Natural killer cell (primary cell): ENCODE results near the gene KRT39. TPM values are rescaled to one million over a fixed set of nuclear protein-coding genes. Genes with fewer than 3 reads are reported as not detected.

Experiments used
- ATAC-seq, 3 donors: fragments of 150-1000 bp in 2 of 3; fragments of 200-7000 bp in 1 of 3; cut with Tn5 transposase; 1 replicate in 1 of 3; 2 replicates in 2 of 3; pipeline ENCODE4 v1.10.0; 2021; ENCODE audit warnings: mild to moderate bottlenecking in 2 of 3, moderate library complexity in 2 of 3
- DNase-seq, 2 donors: peaks; one replicate each; pipeline versions ENCODE4 v3.0.0 to v3.0.0-alpha.2; 2013 to 2021; ENCODE audit warnings: mixed read lengths in 1 of 2
- H3K27ac ChIP-seq: one replicate; pipeline ENCODE4 v1.5.1; 2013; ENCODE audit warnings: mild to moderate bottlenecking, low read length
- H3K27me3 ChIP-seq: one replicate; pipeline ENCODE4 v1.6.1; 2013; ENCODE audit warnings: low read length; ENCODE audit not compliant: control insufficient read depth, insufficient read depth
- H3K36me3 ChIP-seq: one replicate; pipeline ENCODE4 v1.6.1; 2013; ENCODE audit warnings: low read length; ENCODE audit not compliant: control insufficient read depth, insufficient read depth
- H3K4me1 ChIP-seq: one replicate; pipeline ENCODE4 v1.6.1; 2013; ENCODE audit warnings: low read length; ENCODE audit not compliant: control insufficient read depth, insufficient read depth
- H3K4me3 ChIP-seq: one replicate; pipeline ENCODE4 v1.5.1; 2013; ENCODE audit warnings: low read length
- H3K9me3 ChIP-seq: one replicate; pipeline ENCODE4 v1.6.1; 2013; ENCODE audit warnings: low read length; ENCODE audit not compliant: control insufficient read depth, insufficient read depth
- H3K27ac Mint-ChIP-seq, 2 donors: one replicate each; pipeline ENCODE4 v1.8.0; 2022; ENCODE audit warnings: mild to moderate bottlenecking in 2 of 2, mixed read lengths in 2 of 2, moderate library complexity in 1 of 2
- H3K27me3 Mint-ChIP-seq, 2 donors: one replicate each; pipeline ENCODE4 v1.8.0; 2022; ENCODE audit warnings: low read depth in 2 of 2, mixed read lengths in 2 of 2
- H3K36me3 Mint-ChIP-seq: one replicate; pipeline ENCODE4 v1.8.0; 2022; ENCODE audit warnings: mixed read lengths
- H3K4me1 Mint-ChIP-seq, 2 donors: one replicate each; pipeline ENCODE4 v1.8.0; 2022; ENCODE audit warnings: mixed read lengths in 2 of 2
- H3K4me3 Mint-ChIP-seq: one replicate; pipeline ENCODE4 v1.8.0; 2022; ENCODE audit warnings: mild to moderate bottlenecking, moderate library complexity, mixed read lengths
- H3K9me3 Mint-ChIP-seq, 2 donors: one replicate each; pipeline ENCODE4 v1.8.0; 2022; ENCODE audit warnings: mixed read lengths in 2 of 2
- CTCF ChIP-seq: fragments of 200-600 bp; IDR thresholded peaks from one replicate; pipeline ENCODE4 v1.8.0; 2022; ENCODE audit warnings: antibody characterized with exemption
- WGBS: methylation state at CpG from one replicate; pipeline ENCODE4 v1.1.7; 2013; ENCODE audit warnings: missing lambda C conversion rate; ENCODE audit not compliant: insufficient coverage; 5-methylcytosine and 5-hydroxymethylcytosine counted together
- intact Hi-C: fragments of 100-400 bp; cut with micrococcal nuclease; formaldehyde crosslinking; loops from one replicate; pipeline ENCODE4 v1.14.2; 2022
- total RNA-seq, 4 donors: library from RNA; stranded (reverse); fragments of 120-200 nt in 1 of 4; gene quantifications; one replicate each; pipeline versions ENCODE4 v1.2.3 to v1.2.4, GENCODE V29; 2013 to 2022

Gene KRT39
- total RNA-seq, 3 donors from 2014 or later (not counting 1 experiment from before 2014, with no cell fraction given): not detected

- TF ChIP-seq CTCF: no peak
- Mint-ChIP-seq H3K9me3 (no peaks in the 10 kb centered on the region), H3K27ac (no peak within 1 kb of the TSS), H3K27me3 (peaks cover 6 to 32% of the 10 kb centered on the region in 2 donors), H3K4me1 (no peaks in the 10 kb centered on the region), H3K4me3 (no peak within 1 kb of the TSS), H3K36me3 (no peaks in the 10 kb centered on the region)
- Histone ChIP-seq H3K27ac (no peak within 1 kb of the TSS), H3K27me3 (no peaks in the 10 kb centered on the region), H3K36me3 (no peaks in the 10 kb centered on the region), H3K9me3 (no peaks in the 10 kb centered on the region), H3K4me3 (no peak within 1 kb of the TSS), H3K4me1 (no peaks in the 10 kb centered on the region)
- DNase-seq: no peak
- intact Hi-C loops: no loop called here
- 71% methylated on average over 9 of the region's 9 CpGs for WGBS
- ATAC-seq: no peak
These were observed 29.3 kb downstream of the KRT39 start, which contains the start of gene KRT23 for GRCh38 chr17:40937384-40937819. Gene KRT23, minus strand, starts transcription at chr17:40937646. Its CDS starts 1,043 bp downstream, at chr17:40936603.

DNA sequence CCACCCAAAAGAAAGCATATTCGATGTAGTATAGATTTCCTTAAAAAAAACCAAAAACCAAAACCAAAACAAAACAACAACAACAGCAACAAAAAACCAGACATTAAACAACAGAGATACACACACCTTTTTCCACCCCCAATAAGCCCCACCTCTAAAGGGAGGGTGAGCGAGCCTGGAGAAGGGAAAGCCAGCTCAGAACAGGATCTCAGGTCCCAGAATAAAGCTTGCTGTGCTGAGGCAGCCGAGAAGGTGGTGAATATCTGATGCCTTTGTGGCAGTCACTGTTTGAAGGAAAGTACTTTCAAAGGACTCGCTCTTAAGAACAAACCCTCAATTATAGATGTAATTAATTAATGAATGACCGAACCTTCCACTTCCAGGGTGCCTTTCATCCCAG is 29.8 kb downstream of the KRT39 start:
- no peak overlapping the region for H3K4me3 ChIP-seq
- DNase-seq (no peak), ATAC-seq (no peak)
- no peaks in the 10 kb centered on the region for H3K9me3 ChIP-seq
- 53% methylated on average over 2 of the region's 5 CpGs for WGBS
- Mint-ChIP-seq H3K9me3 (no peaks in the 10 kb centered on the region), H3K27me3 (peaks cover 4 to 32% of the 10 kb centered on the region in 2 donors), H3K36me3 (no peaks in the 10 kb centered on the region), H3K27ac (no peak overlapping the region), H3K4me1 (no peaks in the 10 kb centered on the region), H3K4me3 (no peak overlapping the region)
- TF ChIP-seq CTCF: no peak
- no peak overlapping the region for H3K27ac ChIP-seq
- H3K27me3 ChIP-seq: no peaks in the 10 kb centered on the region
- no peaks in the 10 kb centered on the region for H3K4me1 ChIP-seq
- H3K36me3 ChIP-seq: no peaks in the 10 kb centered on the region
- intact Hi-C loops: no loop called here

GRCh38 chr17:40936437-40936971 is 30.2 kb downstream of the KRT39 start:
- Histone ChIP-seq H3K36me3 (no peaks in the 10 kb centered on the region), H3K27me3 (no peaks in the 10 kb centered on the region), H3K9me3 (no peaks in the 10 kb centered on the region), H3K4me3 (no peak overlapping the region), H3K4me1 (no peaks in the 10 kb centered on the region), H3K27ac (no peak overlapping the region)
- Mint-ChIP-seq H3K9me3 (no peaks in the 10 kb centered on the region), H3K36me3 (no peaks in the 10 kb centered on the region), H3K27ac (no peak overlapping the region), H3K4me3 (no peak overlapping the region), H3K4me1 (no peaks in the 10 kb centered on the region), H3K27me3 (peaks cover 4 to 32% of the 10 kb centered on the region in 2 donors)
- DNase-seq (no peak), ATAC-seq (no peak)
- no peak for TF ChIP-seq CTCF
- intact Hi-C loops: no loop called here
- 90% methylated on average over 19 of the region's 19 CpGs for WGBS

DNA sequence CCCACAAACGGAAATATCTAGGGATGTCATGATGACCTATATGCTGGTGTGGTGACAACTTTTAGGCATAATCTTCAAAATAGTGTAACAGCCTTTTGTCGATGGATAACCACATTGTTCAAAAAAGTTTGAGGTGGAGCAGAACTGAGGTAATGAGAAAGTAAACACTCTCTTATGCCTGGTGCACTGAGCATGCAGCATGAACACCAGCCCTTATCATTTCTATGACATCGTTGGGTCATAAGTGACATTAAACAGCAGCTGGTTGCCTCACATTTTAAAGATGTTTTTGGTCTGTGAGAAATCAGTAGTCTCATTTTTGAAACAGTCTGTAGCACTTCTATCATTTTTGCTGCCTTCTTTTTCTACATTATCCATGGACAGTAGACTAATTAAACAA is 31.1 kb downstream of the KRT39 start:
- TF ChIP-seq CTCF: no peak
- Mint-ChIP-seq H3K4me1 (no peaks in the 10 kb centered on the region), H3K36me3 (no peaks in the 10 kb centered on the region), H3K27me3 (peaks cover 4 to 32% of the 10 kb centered on the region in 2 donors), H3K9me3 (no peaks in the 10 kb centered on the region), H3K4me3 (no peak overlapping the region), H3K27ac (no peak overlapping the region)
- intact Hi-C loops: no loop called here
- no peak overlapping the region for H3K27ac ChIP-seq
- no peaks in the 10 kb centered on the region for H3K4me1 ChIP-seq
- H3K36me3 ChIP-seq: no peaks in the 10 kb centered on the region
- no peak for ATAC-seq
- H3K9me3 ChIP-seq: no peaks in the 10 kb centered on the region
- WGBS: 87% methylated on average over 3 of the region's 3 CpGs
- DNase-seq: no peak
- H3K27me3 ChIP-seq: no peaks in the 10 kb centered on the region
- H3K4me3 ChIP-seq: no peak overlapping the region
